Nephron progenitor cell (in vitro differentiated cells): ENCODE data around the gene ASPSCR1.
"Not testable (repeated sequence)": the region's sequence is repeated elsewhere in the genome, so short reads cannot be mapped to it uniquely, and the experiment has no call there.

Experiments used
- DNase-seq: peaks from one replicate; pipeline ENCODE4 v3.0.0; 2021
- H3K27ac Mint-ChIP-seq: 2 replicates; pipeline ENCODE4 v1.8.0; 2021; ENCODE audit warnings: mild to moderate bottlenecking, moderate library complexity, mixed read lengths
- H3K27me3 Mint-ChIP-seq: 2 replicates; pipeline ENCODE4 v1.8.0; 2021; ENCODE audit warnings: mild to moderate bottlenecking, low read depth, mixed read lengths; ENCODE audit not compliant: poor library complexity
- H3K36me3 Mint-ChIP-seq: 2 replicates; pipeline ENCODE4 v1.8.0; 2021; ENCODE audit warnings: low read depth, mixed read lengths
- H3K4me1 Mint-ChIP-seq: 2 replicates; pipeline ENCODE4 v1.8.0; 2021; ENCODE audit warnings: mixed read lengths
- H3K4me3 Mint-ChIP-seq: 2 replicates; pipeline ENCODE4 v1.8.0; 2021; ENCODE audit warnings: mild to moderate bottlenecking, moderate library complexity, mixed read lengths
- H3K9me3 Mint-ChIP-seq: 2 replicates; pipeline ENCODE4 v1.8.0; 2021; ENCODE audit warnings: mild to moderate bottlenecking, moderate library complexity, mixed read lengths
- CTCF ChIP-seq: fragments of 200-600 bp; sonication (generic); IDR thresholded peaks from 2 replicates; pipeline ENCODE4 v1.5.0; 2021; ENCODE audit warnings: antibody characterized with exemption

ASPSCR1 gene

GRCh38 chr17:82036634-82037091 lies 59.2 kb downstream of the ASPSCR1 start:
- Mint-ChIP-seq H3K9me3 (peaks cover 8% of the 10 kb centered on the region), H3K36me3 (no peaks in the 10 kb centered on the region), H3K27me3 (peaks cover 11% of the 10 kb centered on the region), H3K27ac (no peak overlapping the region), H3K4me3 (peak overlapping the region; percentile 79), H3K4me1 (peaks cover 44% of the 10 kb centered on the region)
- no peak for DNase-seq
- no peak for TF ChIP-seq CTCF

GRCh38 chr17:82037092-82037888 lies 59.9 kb downstream of the ASPSCR1 start, which contains the start of gene DCXR:
TSS of gene DCXR (minus strand) at chr17:82037697. CDS start at chr17:82037682, 15 bp downstream.
- peaks cover 8% of the 10 kb centered on the region for H3K9me3 Mint-ChIP-seq
- H3K27me3 Mint-ChIP-seq: peaks cover 11% of the 10 kb centered on the region
- DNase-seq: peak; percentile 98
- peak; percentile 67 for TF ChIP-seq CTCF
- peak within 1 kb of the TSS; percentile 79 for H3K27ac Mint-ChIP-seq
- peak within 1 kb of the TSS; percentile 79 for H3K4me3 Mint-ChIP-seq
- H3K36me3 Mint-ChIP-seq: no peaks in the 10 kb centered on the region
- H3K4me1 Mint-ChIP-seq: peaks cover 45% of the 10 kb centered on the region

GRCh38 chr17:82037889-82038195 lies 60.4 kb downstream of the ASPSCR1 start:
- H3K27me3 Mint-ChIP-seq: peaks cover 9% of the 10 kb centered on the region
- no peaks in the 10 kb centered on the region for H3K36me3 Mint-ChIP-seq
- peak overlapping the region; percentile 79 for H3K4me3 Mint-ChIP-seq
- DNase-seq: no peak
- peaks cover 8% of the 10 kb centered on the region for H3K9me3 Mint-ChIP-seq
- no peak overlapping the region for H3K27ac Mint-ChIP-seq
- peaks cover 46% of the 10 kb centered on the region for H3K4me1 Mint-ChIP-seq
- no peak for TF ChIP-seq CTCF

GRCh38 chr17:82038796-82039409 lies 61.5 kb downstream of the ASPSCR1 start:
- Mint-ChIP-seq H3K4me3 (peak overlapping the region; percentile 46), H3K4me1 (peaks cover 43% of the 10 kb centered on the region)
- H3K9me3 Mint-ChIP-seq, H3K36me3 Mint-ChIP-seq, H3K27me3 Mint-ChIP-seq, H3K27ac Mint-ChIP-seq, DNase-seq: not testable (repeated sequence)

- peaks cover 8% of the 10 kb centered on the region for H3K9me3 Mint-ChIP-seq
- H3K27me3 Mint-ChIP-seq: peaks cover 5% of the 10 kb centered on the region
- no peak for DNase-seq
- H3K27ac Mint-ChIP-seq: no peak overlapping the region
- H3K4me3 Mint-ChIP-seq: no peak overlapping the region
- no peaks in the 10 kb centered on the region for H3K36me3 Mint-ChIP-seq
- H3K4me1 Mint-ChIP-seq: peaks cover 39% of the 10 kb centered on the region
- TF ChIP-seq CTCF: no peak
Measured at GRCh38 chr17:82039695-82040299, 62.4 kb downstream of the ASPSCR1 start.

GRCh38 chr17:82041144-82041814 lies 63.9 kb downstream of the ASPSCR1 start:
- peaks cover 27% of the 10 kb centered on the region for H3K4me1 Mint-ChIP-seq
- no peak overlapping the region for H3K27ac Mint-ChIP-seq
- H3K9me3 Mint-ChIP-seq: peaks cover 8% of the 10 kb centered on the region
- DNase-seq: no peak
- H3K4me3 Mint-ChIP-seq: no peak overlapping the region
- TF ChIP-seq CTCF: no peak
- H3K36me3 Mint-ChIP-seq: no peaks in the 10 kb centered on the region
- peaks cover 5% of the 10 kb centered on the region for H3K27me3 Mint-ChIP-seq
